GM12892 (cell line): Measurements from ENCODE around the gene NRSN1.
"Not testable (repeated sequence)": the region's sequence is repeated elsewhere in the genome, so short reads cannot be mapped to it uniquely, and the experiment has no call there.

Source experiments
- DNase-seq: peaks from one replicate; pipeline ENCODE4 v3.0.0; 2011; ENCODE audit not compliant: insufficient read length
- FAIRE-seq: peaks from 2 replicates; lab custom pipeline; 2011; peaks lifted over from hg19 to GRCh38; lab: Jason Lieb, UNC
- POLR2A ChIP-seq: IDR thresholded peaks from 2 replicates; pipeline ENCODE4 v1.6.1; 2011; ENCODE audit warnings: low read depth, low read length, control low read depth
- POLR2AphosphoS5 ChIP-seq: IDR thresholded peaks from 2 replicates; pipeline ENCODE4 v1.6.1; 2011; ENCODE audit warnings: low read depth, low read length, control low read depth
- TAF1 ChIP-seq: IDR thresholded peaks from 2 replicates; pipeline ENCODE4 v1.6.1; 2011; ENCODE audit warnings: low read depth, mild to moderate bottlenecking, control low read depth, low read length, borderline replicate concordance

The NRSN1 gene

DNA sequence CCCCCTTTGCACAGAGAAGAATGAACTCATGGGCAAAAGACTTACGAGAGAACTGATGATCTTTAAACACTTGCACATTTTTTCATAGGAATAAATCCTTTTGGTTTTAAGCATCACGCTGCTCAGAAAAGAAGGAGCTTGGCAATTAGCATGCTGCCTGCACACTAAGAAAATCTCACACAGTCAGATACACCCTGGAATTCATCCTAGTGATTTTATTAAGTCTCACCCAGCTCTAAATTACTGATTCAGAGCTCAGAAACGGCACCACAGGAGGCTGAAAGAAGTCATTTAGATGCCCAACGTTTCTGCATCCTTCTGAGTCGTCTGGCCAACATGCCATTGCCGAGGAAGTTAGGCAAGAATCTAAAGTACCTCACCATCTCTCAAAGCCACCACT, 18.0 kb upstream of the NRSN1 start:
- FAIRE-seq = no peak

GRCh38 chr6:24110417-24110816, 15.6 kb upstream of the NRSN1 start:
- FAIRE-seq = no peak
- no peak for DNase-seq
- no peak for TF ChIP-seq TAF1
- no peak for TF ChIP-seq POLR2AphosphoS5
- no peak for TF ChIP-seq POLR2A

More for the DNA sequence above, 18.0 kb upstream of the NRSN1 start:
- no peak for TF ChIP-seq TAF1
- no peak for TF ChIP-seq POLR2A
- TF ChIP-seq POLR2AphosphoS5 = no peak
- DNase-seq = no peak

- FAIRE-seq (no peak), DNase-seq (no peak)
- TF ChIP-seq TAF1 (no peak), POLR2A (no peak), POLR2AphosphoS5 (no peak)
Observed at GRCh38 chr6:24113891-24114290, 12.1 kb upstream of the NRSN1 start.

GRCh38 chr6:24117021-24117420, 9.0 kb upstream of the NRSN1 start:
- FAIRE-seq = no peak
- TF ChIP-seq TAF1 (no peak), POLR2AphosphoS5 (no peak), POLR2A (no peak)
- no peak for DNase-seq

GRCh38 chr6:24122139-24122538, 3.9 kb upstream of the NRSN1 start:
- no peak for DNase-seq
- no peak for FAIRE-seq
- TF ChIP-seq POLR2AphosphoS5 (no peak), POLR2A (no peak), TAF1 (no peak)

GRCh38 chr6:24126586-24127192, 674 bp downstream of the NRSN1 start:
- no peak for FAIRE-seq
- peak; percentile 11 for DNase-seq
- TF ChIP-seq POLR2AphosphoS5 = no peak
- no peak for TF ChIP-seq POLR2A
- TF ChIP-seq TAF1 = no peak

DNA sequence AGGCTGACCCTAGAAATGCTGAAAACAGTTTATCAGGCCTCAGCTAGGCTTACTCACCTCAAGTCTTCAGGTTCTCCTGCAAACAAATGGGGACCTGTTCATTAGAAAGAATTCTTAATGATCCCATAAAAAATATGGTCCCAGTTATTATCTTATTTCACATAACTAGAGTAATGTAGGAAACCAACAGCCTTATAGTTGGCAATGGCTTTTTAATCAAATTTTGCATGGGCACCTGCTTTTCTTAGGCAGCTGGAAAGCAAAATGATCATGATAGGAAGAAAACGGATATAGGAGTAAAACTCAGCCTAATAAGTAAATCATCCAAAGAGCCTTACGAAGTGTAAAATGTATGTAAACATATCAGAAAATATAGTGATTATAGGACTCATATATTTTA, 1.3 kb downstream of the NRSN1 start:
- FAIRE-seq (no peak), DNase-seq (no peak)
- TF ChIP-seq POLR2AphosphoS5 (no peak), TAF1 (no peak), POLR2A (no peak)

GRCh38 chr6:24131751-24132150, 5.7 kb downstream of the NRSN1 start:
- no peak for TF ChIP-seq POLR2AphosphoS5
- no peak for TF ChIP-seq TAF1
- no peak for TF ChIP-seq POLR2A
- FAIRE-seq (no peak), DNase-seq (no peak)

GRCh38 chr6:24139080-24139479, 13.1 kb downstream of the NRSN1 start:
- DNase-seq = no peak
- no peak for TF ChIP-seq TAF1
- FAIRE-seq = no peak

- TF ChIP-seq TAF1 (no peak), POLR2A (no peak), POLR2AphosphoS5 (no peak)
- no peak for DNase-seq
- FAIRE-seq = no peak
Observed at GRCh38 chr6:24139639-24140038, 13.6 kb downstream of the NRSN1 start.

GRCh38 chr6:24140591-24140990, 14.6 kb downstream of the NRSN1 start:
- TF ChIP-seq TAF1 = no peak
- no peak for TF ChIP-seq POLR2A
- TF ChIP-seq POLR2AphosphoS5 = no peak
- no peak for FAIRE-seq

DNA sequence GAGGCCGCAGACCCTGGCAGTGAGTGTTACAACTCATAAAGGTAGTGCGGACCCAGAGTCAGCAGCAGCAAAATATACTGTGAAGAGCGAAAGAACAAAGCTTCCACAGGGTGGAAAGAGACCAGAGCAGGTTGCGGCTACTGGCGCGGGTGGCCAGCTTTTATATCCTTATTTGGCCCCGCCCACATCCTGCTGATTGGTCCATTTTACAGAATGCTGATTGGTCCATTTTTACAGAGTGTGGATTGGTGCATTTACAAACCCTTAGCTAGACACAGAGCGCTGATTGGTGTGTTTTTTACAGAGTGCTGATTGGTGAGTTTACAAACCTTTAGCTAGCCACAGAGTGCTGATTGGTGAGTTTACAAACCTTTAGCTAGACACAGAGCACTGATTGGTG, 16.7 kb downstream of the NRSN1 start:
- FAIRE-seq, DNase-seq: not testable (repeated sequence)

More at GRCh38 chr6:24140591-24140990, 14.6 kb downstream of the NRSN1 start:
- DNase-seq = no peak

DNA sequence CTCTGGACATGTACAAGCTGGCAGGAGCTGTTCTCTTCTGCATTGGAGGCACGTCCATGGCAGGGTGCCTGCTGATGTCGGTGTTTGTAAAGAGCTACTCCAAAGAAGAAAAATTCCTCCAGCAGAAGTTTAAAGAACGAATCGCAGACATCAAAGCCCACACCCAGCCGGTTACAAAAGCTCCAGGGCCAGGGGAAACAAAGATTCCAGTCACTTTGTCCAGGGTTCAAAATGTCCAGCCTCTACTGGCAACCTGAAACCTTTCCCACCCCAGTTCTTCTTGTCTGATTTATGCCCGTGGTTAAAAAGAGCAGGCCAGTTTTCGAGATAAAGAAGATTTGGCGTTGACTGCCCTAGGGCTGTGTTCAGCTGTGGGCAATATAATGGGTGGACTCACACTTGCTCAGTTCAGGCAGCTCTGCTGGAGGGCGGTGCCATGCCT, 19.7 kb downstream of the NRSN1 start:
- DNase-seq = no peak
- TF ChIP-seq POLR2AphosphoS5 (no peak), TAF1 (no peak), POLR2A (no peak)
- no peak for FAIRE-seq

GRCh38 chr6:24146871-24147270, 20.9 kb downstream of the NRSN1 start:
- TF ChIP-seq TAF1 (no peak), POLR2A (no peak), POLR2AphosphoS5 (no peak)
- no peak for FAIRE-seq

DNA sequence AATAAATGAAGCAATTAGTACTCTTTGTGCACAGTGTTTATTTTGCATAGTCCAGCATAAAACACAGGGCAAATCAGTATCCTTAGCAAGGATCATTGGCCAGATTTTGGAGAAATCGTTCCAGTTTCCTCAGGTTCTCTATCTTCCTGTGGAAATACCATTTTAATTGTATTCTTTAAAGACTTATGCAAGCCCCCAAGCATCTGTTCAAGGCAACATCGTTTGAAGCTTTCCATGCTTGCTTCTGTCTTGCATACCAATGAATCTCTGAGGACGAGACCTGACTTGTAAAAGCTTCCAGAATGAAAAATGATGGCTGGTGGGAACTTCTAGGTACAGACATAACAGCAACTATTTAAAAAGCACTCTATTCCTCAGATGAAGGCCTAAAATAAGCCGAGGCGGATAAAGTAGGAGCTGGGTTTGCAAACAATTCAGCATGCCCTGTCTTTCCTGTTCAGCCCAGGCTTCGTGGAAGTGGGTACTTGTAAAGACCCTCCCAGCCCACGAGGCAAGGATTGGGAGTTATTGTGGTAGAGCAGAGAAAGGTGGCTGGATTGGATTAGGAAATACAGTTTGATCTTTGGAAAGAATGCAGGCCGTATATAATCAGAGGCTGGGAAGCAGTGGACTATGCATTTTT, 21.6 kb downstream of the NRSN1 start:
- FAIRE-seq (no peak), DNase-seq (no peak)
- TF ChIP-seq POLR2AphosphoS5 = no peak
- TF ChIP-seq POLR2A = no peak
- no peak for TF ChIP-seq TAF1

More at GRCh38 chr6:24146871-24147270, 20.9 kb downstream of the NRSN1 start:
- no peak for DNase-seq
